ENCODE measurements around the gene TBL1XR1.

Gene TBL1XR1

GRCh38 chr3:176995946-176996345 lies 201.3 kb downstream of the TBL1XR1 start:
- no peak for DNase-seq (ENCODE audit: low read depth in 1 of 2, low spot score in 1 of 2)
- in situ Hi-C loops (cut with HindIII; ENCODE audit: low pct_unique_long_range_greater_than_20kb, low sequenced_read_pairs) = no loop called here
- TF ChIP-seq JUND (IDR thresholded peaks at IDR 0.05; ENCODE audit: low read depth) = no peak

- no peak for TF ChIP-seq JUND (IDR thresholded peaks at IDR 0.05; ENCODE audit: low read depth)
- DNase-seq (ENCODE audit: low read depth in 1 of 2, low spot score in 1 of 2) = no peak
- in situ Hi-C loops (cut with HindIII; ENCODE audit: low pct_unique_long_range_greater_than_20kb, low sequenced_read_pairs) = no loop called here
These were observed 202.1 kb downstream of the TBL1XR1 start for GRCh38 chr3:176994891-176995781.

GRCh38 chr3:176994393-176994792 lies 202.9 kb downstream of the TBL1XR1 start:
- DNase-seq (ENCODE audit: low read depth in 1 of 2, low spot score in 1 of 2) = no peak
- TF ChIP-seq JUND (IDR thresholded peaks at IDR 0.05; ENCODE audit: low read depth) = no peak
- in situ Hi-C loops (cut with HindIII; ENCODE audit: low pct_unique_long_range_greater_than_20kb, low sequenced_read_pairs) = no loop called here

- in situ Hi-C loops (cut with HindIII; ENCODE audit: low pct_unique_long_range_greater_than_20kb, low sequenced_read_pairs) = no loop called here
- no peak for DNase-seq (ENCODE audit: low read depth in 1 of 2, low spot score in 1 of 2)
- TF ChIP-seq JUND (IDR thresholded peaks at IDR 0.05; ENCODE audit: low read depth) = no peak
These were observed 204.3 kb downstream of the TBL1XR1 start for GRCh38 chr3:176992978-176993377.

- in situ Hi-C loops (cut with HindIII; ENCODE audit: low pct_unique_long_range_greater_than_20kb, low sequenced_read_pairs) = no loop called here
- TF ChIP-seq JUND (IDR thresholded peaks at IDR 0.05; ENCODE audit: low read depth) = no peak
- DNase-seq (ENCODE audit: low read depth in 1 of 2, low spot score in 1 of 2) = no peak
These were observed 204.7 kb downstream of the TBL1XR1 start for GRCh38 chr3:176992565-176992964.

- TF ChIP-seq JUND (IDR thresholded peaks at IDR 0.05; ENCODE audit: low read depth) = no peak
- in situ Hi-C loops (cut with HindIII; ENCODE audit: low pct_unique_long_range_greater_than_20kb, low sequenced_read_pairs) = no loop called here
- no peak for DNase-seq (ENCODE audit: low read depth in 1 of 2, low spot score in 1 of 2)
These were observed 208.5 kb downstream of the TBL1XR1 start for GRCh38 chr3:176988795-176989194.

GRCh38 chr3:176987901-176988650 lies 209.2 kb downstream of the TBL1XR1 start:
- in situ Hi-C loops (cut with HindIII; ENCODE audit: low pct_unique_long_range_greater_than_20kb, low sequenced_read_pairs) = no loop called here
- DNase-seq (ENCODE audit: low read depth in 1 of 2, low spot score in 1 of 2) = no peak
- TF ChIP-seq JUND (IDR thresholded peaks at IDR 0.05; ENCODE audit: low read depth) = no peak

- TF ChIP-seq JUND (IDR thresholded peaks at IDR 0.05; ENCODE audit: low read depth) = no peak
- in situ Hi-C loops (cut with HindIII; ENCODE audit: low pct_unique_long_range_greater_than_20kb, low sequenced_read_pairs) = no loop called here
- DNase-seq (ENCODE audit: low read depth in 1 of 2, low spot score in 1 of 2) = no peak
These were observed 218.8 kb downstream of the TBL1XR1 start for GRCh38 chr3:176978441-176978840.

- DNase-seq (ENCODE audit: low read depth in 1 of 2, low spot score in 1 of 2) = no peak
- TF ChIP-seq JUND (IDR thresholded peaks at IDR 0.05; ENCODE audit: low read depth) = no peak
- in situ Hi-C loops (cut with HindIII; ENCODE audit: low pct_unique_long_range_greater_than_20kb, low sequenced_read_pairs) = no loop called here
These were observed 220.0 kb downstream of the TBL1XR1 start for GRCh38 chr3:176977331-176977730.

GRCh38 chr3:176976586-176976985 lies 220.7 kb downstream of the TBL1XR1 start:
- TF ChIP-seq JUND (IDR thresholded peaks at IDR 0.05; ENCODE audit: low read depth) = no peak
- in situ Hi-C loops (cut with HindIII; ENCODE audit: low pct_unique_long_range_greater_than_20kb, low sequenced_read_pairs) = no loop called here
- DNase-seq (ENCODE audit: low read depth in 1 of 2, low spot score in 1 of 2) = no peak

GRCh38 chr3:176974279-176974678 lies 223.0 kb downstream of the TBL1XR1 start:
- in situ Hi-C loops (cut with HindIII; ENCODE audit: low pct_unique_long_range_greater_than_20kb, low sequenced_read_pairs) = no loop called here
- peak in 1 of 2 experiments; percentile 59 for DNase-seq (ENCODE audit: low read depth in 1 of 2, low spot score in 1 of 2)
- TF ChIP-seq JUND (IDR thresholded peaks at IDR 0.05; ENCODE audit: low read depth) = no peak

GRCh38 chr3:176971613-176972174 lies 225.6 kb downstream of the TBL1XR1 start:
- no peak for TF ChIP-seq JUND (IDR thresholded peaks at IDR 0.05; ENCODE audit: low read depth)
- in situ Hi-C loops (cut with HindIII; ENCODE audit: low pct_unique_long_range_greater_than_20kb, low sequenced_read_pairs) = no loop called here
- DNase-seq (ENCODE audit: low read depth in 1 of 2, low spot score in 1 of 2) = no peak

GRCh38 chr3:176970770-176971169 lies 226.5 kb downstream of the TBL1XR1 start:
- TF ChIP-seq JUND (IDR thresholded peaks at IDR 0.05; ENCODE audit: low read depth) = no peak
- no peak for DNase-seq (ENCODE audit: low read depth in 1 of 2, low spot score in 1 of 2)
- in situ Hi-C loops (cut with HindIII; ENCODE audit: low pct_unique_long_range_greater_than_20kb, low sequenced_read_pairs) = no loop called here

All from T47D (cell line).